ENCODE measurements around the gene FOXL2.

Gene FOXL2

DNA sequence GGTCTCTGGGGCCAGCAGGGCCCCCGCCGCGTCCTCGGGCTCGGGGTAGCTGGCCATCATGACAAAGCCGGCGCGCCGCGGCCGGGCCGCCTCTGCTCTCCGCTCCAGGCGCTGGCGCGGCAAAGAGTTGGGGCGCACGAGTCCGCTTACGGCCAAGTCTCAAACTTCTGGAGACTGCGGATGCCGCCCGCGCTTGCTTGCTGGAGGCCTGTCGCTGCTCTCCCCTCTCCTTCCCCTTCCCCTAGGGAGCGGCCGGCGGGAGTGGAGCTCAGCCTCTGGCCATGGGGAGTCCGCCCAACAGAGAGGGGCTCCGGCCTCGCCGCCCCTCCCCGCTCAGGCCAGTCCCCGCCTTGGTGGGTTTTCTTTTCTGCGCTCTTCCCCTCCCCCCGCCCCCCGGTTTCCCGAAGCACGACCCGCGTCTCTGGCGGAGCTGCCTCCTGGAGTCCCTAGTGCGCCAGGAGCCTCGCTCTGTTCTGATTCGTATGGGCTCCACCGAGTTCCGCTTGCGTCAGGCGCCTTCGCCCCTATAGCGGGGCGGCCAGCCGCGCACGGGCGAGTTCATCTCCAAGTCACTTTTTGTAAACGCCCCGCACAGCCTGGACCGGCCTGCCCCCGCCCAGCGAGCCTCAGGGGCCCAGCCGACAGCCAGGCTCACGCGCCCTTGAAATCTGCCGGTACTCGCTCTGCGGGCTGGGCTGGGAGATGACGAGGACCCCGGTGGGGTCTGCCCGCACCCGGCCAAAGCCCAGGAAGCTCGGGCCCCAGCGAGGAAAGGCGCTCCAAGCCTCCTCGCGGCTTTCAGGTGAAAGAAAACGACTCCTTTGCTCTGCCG is at the start of gene FOXL2, which contains the start of gene FOXL2NB:
Gene FOXL2, minus strand, starts transcription at position 475 of the 832 bp plus-strand sequence. Its CDS starts 415 bp downstream, at position 60.
Gene FOXL2NB, plus strand, starts transcription at position 555 of the 832 bp plus-strand sequence. Its CDS starts 148 bp downstream, at position 703.
- no peak for DNase-seq

DNA sequence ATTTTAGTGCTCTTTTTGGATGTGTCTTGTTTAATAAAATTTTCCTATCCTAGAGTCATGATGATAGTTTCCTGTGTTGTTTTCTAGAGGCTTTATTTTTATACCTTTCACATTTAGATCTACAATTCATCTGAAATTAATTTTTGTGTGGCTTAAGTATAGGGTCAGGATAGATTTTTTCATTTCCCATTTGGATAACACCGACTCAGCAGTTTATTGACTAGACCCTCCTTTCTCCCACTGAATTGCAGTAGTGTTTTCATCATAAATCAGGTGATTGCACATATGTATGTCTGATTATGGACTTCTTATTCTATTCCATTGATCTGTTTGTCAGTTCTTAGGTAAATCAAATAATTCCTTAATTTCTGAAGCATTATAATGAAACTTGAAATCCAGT is 48.8 kb upstream of the FOXL2 start:
- no peak for DNase-seq

DNA sequence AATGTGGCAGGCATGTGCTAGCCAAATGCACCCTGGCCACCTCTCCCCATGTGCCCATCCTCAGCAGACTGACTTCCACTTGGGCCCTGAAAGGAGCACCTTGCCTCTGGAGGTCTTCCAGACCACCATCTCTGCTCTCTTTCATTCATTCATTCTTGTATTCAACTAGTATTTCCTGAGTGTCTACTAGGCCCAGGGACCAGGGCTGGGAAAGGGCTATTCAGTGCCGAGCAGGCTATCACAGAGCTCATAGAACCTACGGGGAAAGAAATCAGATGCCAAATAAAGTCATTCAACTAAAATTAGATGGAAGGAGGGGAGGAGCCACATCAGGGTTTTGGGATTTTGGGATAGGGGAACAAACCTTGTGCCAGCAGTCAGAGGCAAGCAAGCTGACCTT is 40.2 kb upstream of the FOXL2 start:
- DNase-seq, result no peak

DNA sequence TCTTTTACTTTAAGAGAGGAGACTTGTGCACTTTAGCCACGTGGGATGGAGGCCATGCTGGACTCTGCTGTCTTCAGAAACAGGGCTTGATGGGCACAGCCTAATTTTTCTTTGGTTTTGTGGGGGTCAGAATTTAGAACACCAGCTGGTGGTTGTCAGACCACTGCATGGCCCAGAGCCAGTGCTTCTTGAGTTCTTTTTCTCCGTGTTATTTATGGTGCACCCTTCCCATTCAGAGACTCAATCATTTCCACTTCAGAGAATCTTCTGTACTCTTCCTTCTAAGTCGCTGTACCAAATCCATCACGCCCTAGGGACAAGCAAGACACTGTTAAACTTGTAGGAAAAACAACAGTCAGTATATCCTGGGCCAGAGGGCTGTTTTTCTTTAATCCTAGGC is 39.0 kb upstream of the FOXL2 start:
- no peak for DNase-seq

DNA sequence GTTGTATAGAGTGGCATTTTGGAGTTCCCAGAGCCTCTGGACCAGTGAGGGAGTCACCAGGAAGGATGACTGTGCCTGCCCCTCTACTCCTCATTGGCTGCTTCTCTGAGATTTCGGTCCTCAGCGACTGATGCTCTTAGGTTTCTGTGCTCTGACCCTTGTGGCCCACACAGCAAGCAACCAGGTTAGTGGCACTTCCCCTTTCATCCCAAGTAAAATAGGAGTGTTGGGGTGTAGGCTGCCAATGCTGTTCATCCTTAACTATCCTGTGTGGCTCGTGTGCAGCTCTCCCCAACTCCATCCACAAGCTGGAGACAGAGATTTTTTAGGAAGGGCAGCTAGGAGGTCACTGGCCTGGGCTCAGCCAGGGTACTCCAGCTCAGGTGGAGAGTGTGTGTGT is 37.9 kb upstream of the FOXL2 start:
- DNase-seq, result no peak

DNA sequence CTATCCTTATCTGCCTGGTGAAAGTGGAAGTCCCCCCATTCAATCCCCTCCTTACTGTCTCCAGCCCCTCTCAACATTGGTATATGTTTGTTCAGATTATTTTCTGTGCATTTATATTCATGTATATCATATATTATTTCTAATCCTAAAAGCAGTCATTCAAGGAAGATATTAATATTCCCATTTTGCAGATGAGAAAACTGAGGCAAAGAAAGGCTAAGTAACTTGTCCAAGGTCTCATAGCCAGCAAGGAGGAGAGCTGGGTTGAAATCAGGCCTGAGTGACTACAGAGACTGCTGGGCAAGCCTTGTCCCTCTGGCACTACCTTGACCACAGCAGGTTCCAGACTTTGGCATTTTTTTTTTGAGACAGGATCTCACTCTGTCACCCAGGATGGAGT is 29.1 kb upstream of the FOXL2 start:
- no peak for DNase-seq

DNA sequence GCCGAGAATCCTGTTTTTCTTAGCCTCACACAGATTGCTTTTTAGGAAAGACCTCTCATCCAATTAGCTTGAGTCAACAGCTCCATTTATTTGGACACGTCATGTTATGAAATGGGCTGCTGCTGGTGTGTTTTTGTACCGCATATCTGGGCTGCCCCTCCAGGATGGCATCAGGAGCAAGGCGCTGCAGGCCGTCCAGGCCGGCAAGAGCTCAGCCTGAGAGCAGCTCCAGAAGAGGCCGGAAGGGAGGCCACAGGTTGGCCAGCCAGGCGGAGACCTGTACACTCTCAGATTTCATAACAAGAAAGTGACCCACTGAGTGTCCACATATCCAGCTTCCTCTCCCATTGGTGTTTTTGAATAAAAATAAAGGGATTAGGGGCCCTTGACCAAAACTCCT is 28.4 kb upstream of the FOXL2 start:
- DNase-seq, result no peak

DNA sequence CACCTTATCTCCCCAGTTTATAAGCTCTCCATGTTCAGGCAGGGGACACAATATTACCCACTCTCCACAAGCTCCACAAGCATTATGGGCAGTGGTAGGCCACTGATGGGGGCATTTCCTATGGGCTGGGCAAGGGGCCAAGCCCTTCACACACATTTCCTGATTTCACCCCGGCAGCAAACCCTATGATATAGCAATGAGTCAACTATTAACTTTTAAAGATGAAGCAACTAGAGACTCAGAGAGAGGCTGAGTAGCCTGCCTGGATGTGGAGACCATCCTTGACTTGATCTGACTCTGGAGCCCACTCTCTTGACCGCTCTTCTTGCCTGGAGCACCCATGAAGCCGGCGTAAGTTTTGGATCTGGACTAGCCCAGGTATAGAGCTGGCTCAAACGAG is 27.5 kb upstream of the FOXL2 start:
- DNase-seq, result no peak

DNA sequence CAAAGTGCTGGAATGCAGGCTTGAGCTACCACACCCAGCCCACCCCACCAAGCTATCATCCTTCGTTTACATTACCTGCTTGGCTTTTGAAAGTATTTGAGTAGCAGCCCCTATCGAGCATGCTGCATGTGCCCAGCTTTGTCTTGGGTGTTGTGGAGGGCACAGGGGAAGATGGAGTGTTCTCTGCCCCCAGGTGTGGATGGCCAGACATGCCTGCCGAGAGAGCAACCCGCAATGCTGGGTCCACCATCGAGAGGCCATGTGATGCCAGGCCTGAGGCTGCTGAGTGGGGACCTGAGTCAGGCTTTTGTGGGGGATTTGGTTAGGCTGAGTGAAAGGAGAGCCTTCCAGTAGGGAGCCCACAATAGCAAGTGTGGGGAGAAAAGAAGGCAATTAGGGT is 26.0 kb upstream of the FOXL2 start:
- DNase-seq, result no peak

DNA sequence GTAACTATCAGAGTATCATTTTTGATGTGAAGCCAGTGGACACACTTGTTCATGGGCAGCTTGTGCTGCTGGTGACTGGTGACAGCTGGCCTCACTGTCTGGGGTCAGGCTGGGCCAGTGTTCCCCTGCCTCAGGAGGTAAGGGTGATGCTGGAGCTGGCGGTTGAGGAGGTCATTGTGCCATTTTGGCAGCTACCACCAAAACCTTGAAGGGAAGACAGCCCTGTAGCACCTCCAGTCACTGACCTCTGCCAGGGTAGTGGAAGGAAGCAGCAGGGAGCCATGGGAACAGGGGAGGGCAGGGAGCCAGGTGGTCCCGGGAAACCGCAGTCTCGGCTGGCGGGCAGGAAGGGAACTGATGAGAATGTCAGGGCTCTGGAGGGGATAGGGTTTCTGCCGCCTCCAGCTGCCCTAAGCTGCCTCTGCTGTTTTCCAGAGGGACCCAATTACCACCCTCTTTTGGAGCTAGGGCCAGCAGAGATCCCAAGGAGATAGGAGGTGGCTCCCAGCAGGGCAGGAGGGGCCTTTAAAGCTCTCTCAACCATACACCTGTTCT is 24.9 kb upstream of the FOXL2 start:
- no peak for DNase-seq

DNA sequence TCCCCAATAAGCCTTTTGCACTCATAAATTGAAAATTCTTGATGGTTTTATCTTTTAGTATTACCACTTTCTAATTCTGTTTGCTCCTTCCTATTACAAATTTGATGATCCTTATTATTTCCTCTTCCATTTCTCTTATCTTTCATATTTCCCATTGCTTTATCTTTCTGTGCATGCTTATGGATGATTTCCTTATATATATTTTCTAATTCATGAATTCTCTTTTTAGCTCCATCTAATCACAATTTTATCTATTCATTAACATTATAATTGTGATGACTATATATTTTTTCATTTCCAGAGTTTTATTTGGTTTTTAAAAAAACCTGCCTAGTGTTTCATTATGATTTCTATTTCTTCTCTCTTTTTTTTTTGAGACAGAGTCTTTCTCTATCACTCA is 18.0 kb upstream of the FOXL2 start:
- DNase-seq, result no peak

DNA sequence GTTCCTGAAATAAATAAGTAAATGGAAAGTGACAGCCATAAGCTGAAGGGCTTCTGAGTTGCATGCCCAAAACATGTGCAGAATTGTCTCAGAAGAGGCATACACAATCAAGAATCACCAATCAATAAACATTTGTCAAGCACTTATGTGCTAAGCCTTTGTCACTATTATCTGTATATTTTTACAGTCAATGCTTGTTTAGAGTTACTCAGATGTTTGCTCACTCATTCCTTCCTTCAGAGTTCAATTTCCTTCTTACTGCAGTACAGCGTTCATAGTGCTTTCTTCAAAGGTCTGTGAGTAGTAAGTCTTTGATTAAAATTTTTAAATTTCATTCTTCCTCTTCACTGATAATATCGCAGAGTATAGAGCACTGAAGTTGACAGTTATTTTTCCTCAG is 17.3 kb upstream of the FOXL2 start:
- DNase-seq, result no peak

DNA sequence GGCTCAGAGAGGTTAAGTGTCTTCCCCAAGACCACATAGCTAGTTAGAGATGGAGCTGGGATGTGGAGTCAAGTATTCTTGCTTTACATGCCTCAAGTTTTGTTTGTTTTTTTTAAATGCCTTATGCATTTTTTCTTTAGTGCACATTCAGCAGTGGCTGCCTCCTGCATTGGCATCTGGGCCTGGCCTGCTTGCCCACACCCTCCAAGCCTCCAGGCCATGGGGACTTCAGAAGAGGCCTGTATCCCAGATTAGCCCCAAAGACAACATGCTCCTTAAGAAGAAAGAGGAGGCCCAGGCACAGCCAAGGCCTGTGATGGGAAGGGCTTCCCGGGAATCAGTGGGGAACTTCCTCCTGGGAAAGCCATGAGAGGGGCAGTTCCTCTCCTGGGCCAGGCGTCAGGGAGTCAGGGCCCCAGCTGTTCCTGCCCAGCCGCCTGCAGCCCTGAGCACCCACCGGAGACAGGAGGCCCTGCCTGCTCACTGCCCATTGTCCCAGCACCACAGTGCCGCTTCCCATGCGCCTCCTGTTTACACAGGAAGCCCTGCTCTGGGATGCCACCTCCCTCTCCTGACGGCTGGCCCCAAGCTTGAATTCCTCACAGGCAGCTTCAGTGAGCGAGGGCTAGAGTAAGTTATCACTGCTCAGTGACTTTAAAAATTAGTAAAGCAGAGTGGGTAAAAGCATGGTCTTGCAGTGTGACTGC is 16.1 kb upstream of the FOXL2 start:
- DNase-seq, result no peak

DNA sequence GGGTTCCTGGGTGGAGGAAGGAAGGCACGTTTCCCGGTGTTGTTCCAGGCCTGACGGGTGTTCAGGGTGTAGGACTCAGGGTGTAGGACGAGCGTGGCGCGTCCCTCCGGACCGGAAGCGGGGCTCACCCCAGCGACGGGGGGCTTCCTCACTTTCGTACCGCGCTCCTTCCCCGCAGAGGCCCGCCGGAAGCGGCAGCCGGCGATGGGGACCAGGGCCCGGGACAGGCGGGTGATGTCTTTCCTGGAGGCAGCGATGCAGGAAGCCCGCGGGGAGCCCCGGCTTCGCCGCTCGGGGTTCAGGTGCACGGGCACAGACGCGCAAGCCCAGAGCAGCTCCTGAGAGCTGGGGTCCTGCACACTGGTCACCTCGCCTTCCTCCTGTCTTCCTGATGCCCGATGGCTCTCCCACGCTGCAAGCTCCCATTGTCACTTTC is 13.5 kb upstream of the FOXL2 start:
- no peak for DNase-seq

DNA sequence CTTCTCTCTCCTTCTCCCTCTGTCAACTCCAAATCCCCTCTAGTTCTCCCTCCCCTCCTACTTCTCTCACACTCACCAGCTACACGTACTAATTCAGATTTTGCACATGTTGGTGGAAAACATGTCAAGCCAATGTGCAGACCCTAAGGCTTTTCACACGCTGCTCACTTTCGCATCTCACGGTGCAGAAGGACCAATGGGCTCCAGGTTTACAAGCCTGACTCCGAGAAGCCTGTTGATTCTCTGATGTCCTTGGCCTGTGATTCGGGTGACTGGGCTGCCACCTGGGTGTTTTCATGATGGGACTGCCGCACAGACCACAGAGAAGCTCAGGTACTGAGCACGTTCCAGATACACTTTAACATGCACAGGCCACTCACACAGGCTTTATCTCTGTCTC is 3.8 kb upstream of the FOXL2 start:
- DNase-seq, result no peak

DNA sequence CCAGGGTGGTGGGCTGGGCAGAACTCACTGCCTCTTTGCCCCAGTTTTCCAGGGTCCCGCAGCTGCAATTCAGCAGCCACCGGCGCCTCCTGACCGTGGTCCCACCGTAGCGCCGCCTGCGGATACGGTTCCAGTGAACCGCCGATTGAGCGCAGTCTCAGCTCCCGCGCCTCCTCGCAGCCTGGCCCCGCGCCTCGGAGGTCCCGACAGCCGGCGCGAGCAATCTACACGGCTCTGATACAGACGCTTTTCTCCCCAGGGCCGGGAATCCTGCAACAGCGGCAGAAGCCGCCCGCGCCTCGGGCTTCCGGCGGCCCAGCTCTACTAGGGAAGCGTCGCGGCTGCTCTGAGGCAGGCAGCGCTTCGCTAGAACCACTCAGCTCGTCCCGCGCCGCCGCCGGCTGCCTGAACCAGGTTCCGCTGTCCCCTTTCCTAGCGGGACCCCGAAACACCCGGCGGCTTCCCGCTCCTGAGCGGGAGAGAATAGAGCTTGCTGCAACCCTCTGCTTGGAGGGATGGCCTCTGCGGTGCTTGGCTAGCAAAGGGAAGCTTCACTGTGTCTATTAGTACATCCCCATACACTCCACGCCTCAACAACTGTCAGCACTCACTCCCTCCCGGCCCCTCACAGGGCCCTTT is 3.2 kb upstream of the FOXL2 start:
- no peak for DNase-seq

DNA sequence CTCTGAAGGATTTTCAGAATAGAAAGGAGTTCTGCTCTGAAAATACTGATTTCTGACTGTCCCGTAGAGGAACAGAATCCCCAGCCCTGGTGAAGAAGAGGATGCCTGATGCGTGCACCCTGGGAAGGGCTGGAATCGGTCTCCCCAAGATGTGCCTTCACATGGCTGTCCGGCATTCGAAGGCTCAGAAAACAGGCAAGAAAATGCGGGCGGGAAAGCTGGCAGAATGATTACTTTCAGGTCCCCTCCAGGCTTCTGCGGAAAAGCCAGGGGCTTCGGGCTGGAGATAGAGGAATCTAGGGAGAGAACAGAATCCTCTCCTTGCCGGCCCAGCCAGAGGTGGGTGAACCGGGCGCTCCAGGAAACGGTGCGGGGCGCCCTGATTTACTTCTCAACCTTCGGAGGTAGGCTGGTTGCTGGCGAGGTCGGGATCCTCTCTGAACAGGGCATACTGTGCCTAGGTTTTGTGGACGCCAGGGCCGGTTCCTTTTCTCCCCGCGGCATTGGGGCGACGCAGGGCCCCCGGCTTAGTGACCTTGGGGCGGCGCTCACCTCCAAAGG is 2.6 kb upstream of the FOXL2 start:
- no peak for DNase-seq

DNA sequence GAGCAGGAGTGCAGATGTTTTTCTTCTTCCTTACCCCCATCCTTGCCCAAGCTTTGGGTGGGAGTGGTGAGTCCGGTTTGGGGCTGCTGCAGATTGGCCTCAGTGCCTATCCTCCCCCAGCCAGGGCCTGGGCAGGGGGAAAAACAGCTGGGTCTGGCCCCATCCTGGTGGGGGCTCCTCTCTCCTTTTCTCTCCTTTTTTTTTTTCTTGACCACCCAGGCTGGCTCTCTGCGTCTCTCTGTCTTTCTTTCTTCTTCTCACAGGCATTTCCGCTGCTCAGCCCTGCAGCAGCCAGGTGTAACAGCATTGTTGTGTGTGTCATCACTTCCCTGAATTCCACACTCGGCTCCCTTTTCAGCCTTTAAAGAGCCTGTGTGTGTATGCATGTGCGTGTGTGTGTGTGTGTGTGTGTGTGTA is 2.1 kb upstream of the FOXL2 start:
- DNase-seq, result no peak

DNA sequence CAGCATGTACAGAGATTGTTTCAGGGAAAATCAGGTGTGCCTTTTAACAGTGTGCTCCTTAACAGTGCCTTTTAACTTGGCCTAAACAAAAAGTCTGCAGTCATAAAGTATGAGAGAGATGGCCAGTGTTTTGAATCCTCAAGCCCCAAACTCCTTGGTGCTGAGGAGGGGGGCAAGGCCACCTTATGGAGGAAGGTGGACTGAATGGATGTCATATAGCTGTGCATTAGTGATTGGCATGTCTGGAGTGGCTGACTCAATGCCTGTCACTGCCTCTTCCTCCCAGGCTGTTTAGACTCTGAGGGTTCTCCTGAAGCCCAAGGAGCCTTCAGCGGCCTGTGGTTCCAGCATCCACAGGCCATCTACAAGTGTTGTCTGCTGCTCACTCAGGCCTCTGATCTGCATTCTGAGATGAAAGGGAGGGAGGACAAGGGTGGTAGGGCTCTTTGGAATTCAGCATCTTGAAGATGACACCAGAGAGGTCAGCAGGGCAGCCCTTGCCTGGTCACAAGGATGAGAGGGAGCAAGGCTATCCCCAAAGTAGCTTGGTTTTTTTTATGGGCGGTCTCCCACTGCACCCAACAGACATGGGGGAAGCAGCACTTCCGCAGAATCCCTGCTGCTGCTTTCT is 1.5 kb upstream of the FOXL2 start:
- DNase-seq, result no peak

DNA sequence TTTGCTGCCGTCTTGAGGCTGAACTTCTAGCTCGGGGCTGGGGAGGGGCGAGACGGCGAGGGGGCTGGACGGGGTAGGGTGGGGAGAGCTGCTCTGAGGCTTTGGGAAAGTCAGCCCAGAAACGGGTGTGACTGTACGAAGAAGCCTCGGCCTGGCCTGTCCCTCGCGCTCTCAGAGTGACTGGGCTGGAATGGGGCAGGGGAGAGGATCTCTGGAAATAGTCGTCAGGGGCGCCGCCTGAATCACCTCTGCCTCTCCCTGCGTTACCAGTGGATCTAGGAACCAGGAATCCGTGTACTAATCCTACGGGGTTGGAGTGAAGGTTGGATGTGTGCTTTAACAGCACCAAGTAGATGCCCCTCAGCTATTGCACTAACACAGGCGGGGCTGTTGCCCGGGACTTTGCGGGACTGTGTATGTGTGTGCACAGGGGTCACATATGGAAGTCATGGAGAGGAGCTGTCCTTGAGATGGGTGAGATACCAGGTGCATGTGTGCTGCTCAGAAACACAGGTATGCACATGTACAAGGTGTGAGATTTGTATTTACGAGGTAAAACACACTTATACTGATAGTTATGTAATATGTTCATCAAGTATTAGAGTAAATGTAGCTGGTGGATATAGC is 671 bp upstream of the FOXL2 start:
- DNase-seq, result no peak

DNA sequence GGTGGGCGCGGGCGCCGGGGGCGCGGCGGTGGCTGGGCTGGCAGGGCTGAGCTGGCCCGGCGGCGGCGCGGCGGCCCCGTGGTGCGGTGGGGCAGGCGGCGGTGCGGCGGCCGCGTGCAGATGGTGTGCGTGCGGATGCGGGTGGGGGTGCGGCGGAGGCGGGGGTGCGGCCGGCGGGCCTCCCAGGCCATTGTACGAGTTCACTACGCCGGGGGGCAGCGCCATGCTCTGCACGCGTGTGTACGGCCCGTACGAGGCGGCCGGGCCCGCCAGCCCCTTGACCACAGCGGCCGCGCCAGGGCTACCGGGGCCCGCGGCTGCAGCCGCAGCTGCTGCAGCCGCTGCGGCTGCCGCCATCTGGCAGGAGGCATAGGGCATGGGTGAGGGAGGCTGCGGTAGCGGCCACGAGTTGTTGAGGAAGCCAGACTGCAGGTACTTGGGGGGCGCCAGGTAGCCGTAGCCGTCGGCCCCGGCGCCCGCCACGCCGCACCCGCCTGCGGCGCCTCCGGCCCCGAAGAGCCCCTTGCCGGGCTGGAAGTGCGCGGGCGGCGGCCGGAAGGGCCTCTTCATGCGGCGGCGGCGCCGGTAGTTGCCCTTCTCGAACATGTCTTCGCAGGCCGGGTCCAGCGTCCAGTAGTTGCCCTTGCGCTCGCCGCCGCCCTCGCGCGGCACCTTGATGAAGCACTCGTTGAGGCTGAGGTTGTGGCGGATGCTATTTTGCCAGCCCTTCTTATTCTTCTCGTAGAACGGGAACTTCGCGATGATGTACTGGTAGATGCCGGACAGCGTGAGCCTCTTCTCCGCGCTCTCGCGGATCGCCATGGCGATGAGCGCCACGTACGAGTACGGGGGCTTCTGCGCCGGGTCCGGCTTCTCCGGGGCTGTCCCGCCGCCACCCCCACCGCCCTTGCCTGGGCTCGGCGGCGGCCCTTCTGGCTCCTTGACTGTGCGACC is 951 bp downstream of the FOXL2 start:
- DNase-seq, result no peak
